Activated CD8-positive, alpha-beta T cell treated with anti-CD3 and anti-CD28 coated beads for 36 hours (primary cell): ENCODE results near the gene CSTF2T. TPM values are rescaled to one million over a fixed set of nuclear protein-coding genes. Genes with fewer than 3 reads are reported as not detected.

ENCODE experiments used
- ATAC-seq: fragments of 200-7000 bp; cut with Tn5 transposase; one replicate; pipeline ENCODE4 v1.10.0; 2021; ENCODE audit warnings: mild to moderate bottlenecking, moderate library complexity
- CTCF ChIA-PET: fragments of 350-600 bp; sonication (Branson Sonifier 250); formaldehyde crosslinking; loops from one replicate; lab custom pipeline; 2021; ENCODE audit warnings: antibody characterized with exemption; lab: Charles Lee
- POLR2A ChIA-PET: fragments of 350-600 bp; sonication (Branson Sonifier 250); formaldehyde crosslinking; loops from one replicate; lab custom pipeline; 2021; ENCODE audit warnings: antibody characterized with exemption; lab: Charles Lee
- DNase-seq: peaks from one replicate; pipeline ENCODE4 v3.0.0-alpha.2; 2020
- H3K27ac Mint-ChIP-seq: one replicate; pipeline ENCODE4 v1.8.0; 2021; ENCODE audit warnings: mild to moderate bottlenecking, mixed read lengths
- H3K27me3 Mint-ChIP-seq: one replicate; pipeline ENCODE4 v1.8.0; 2021; ENCODE audit warnings: mixed read lengths
- H3K36me3 Mint-ChIP-seq: one replicate; pipeline ENCODE4 v1.8.0; 2021; ENCODE audit warnings: low read depth, mixed read lengths
- H3K4me1 Mint-ChIP-seq: one replicate; pipeline ENCODE4 v1.8.0; 2021; ENCODE audit warnings: low read depth, mixed read lengths
- H3K4me3 Mint-ChIP-seq: one replicate; pipeline ENCODE4 v1.8.0; 2021; ENCODE audit warnings: mild to moderate bottlenecking, moderate library complexity, mixed read lengths
- H3K9me3 Mint-ChIP-seq: one replicate; pipeline ENCODE4 v1.8.0; 2021; ENCODE audit warnings: mixed read lengths
- intact Hi-C: fragments of 100-400 bp; cut with micrococcal nuclease; formaldehyde crosslinking; loops from one replicate; pipeline ENCODE4 v1.10.0; 2022
- total RNA-seq, 2 experiments: library from RNA; stranded (reverse); gene quantifications; one replicate each; pipeline ENCODE4 v1.2.3, GENCODE V29; 2021
- TF ChIP-seq, protein P1 (sequence below): fragments of 200-600 bp; IDR thresholded peaks from one replicate; pipeline ENCODE4 v1.8.0; 2022; ENCODE audit warnings: antibody characterized with exemption, mild to moderate bottlenecking

CSTF2T gene
- total RNA-seq, 2 experiments from 2014 or later: 21.2 to 21.7 TPM

- TF ChIP-seq, protein P1, sequence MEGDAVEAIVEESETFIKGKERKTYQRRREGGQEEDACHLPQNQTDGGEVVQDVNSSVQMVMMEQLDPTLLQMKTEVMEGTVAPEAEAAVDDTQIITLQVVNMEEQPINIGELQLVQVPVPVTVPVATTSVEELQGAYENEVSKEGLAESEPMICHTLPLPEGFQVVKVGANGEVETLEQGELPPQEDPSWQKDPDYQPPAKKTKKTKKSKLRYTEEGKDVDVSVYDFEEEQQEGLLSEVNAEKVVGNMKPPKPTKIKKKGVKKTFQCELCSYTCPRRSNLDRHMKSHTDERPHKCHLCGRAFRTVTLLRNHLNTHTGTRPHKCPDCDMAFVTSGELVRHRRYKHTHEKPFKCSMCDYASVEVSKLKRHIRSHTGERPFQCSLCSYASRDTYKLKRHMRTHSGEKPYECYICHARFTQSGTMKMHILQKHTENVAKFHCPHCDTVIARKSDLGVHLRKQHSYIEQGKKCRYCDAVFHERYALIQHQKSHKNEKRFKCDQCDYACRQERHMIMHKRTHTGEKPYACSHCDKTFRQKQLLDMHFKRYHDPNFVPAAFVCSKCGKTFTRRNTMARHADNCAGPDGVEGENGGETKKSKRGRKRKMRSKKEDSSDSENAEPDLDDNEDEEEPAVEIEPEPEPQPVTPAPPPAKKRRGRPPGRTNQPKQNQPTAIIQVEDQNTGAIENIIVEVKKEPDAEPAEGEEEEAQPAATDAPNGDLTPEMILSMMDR: no peak
- ChIA-PET POLR2A (no interaction called here), CTCF (no interaction called here)
- DNase-seq (no peak), ATAC-seq (no peak)
- Mint-ChIP-seq H3K9me3 (no peaks in the 10 kb centered on the region), H3K36me3 (no peaks in the 10 kb centered on the region), H3K4me1 (no peaks in the 10 kb centered on the region), H3K27ac (no peak overlapping the region), H3K4me3 (no peak overlapping the region), H3K27me3 (peaks cover 12% of the 10 kb centered on the region)
- intact Hi-C loops: no loop called here
Measured at GRCh38 chr10:51656503-51656902, 42.9 kb downstream of the CSTF2T start.

DNA sequence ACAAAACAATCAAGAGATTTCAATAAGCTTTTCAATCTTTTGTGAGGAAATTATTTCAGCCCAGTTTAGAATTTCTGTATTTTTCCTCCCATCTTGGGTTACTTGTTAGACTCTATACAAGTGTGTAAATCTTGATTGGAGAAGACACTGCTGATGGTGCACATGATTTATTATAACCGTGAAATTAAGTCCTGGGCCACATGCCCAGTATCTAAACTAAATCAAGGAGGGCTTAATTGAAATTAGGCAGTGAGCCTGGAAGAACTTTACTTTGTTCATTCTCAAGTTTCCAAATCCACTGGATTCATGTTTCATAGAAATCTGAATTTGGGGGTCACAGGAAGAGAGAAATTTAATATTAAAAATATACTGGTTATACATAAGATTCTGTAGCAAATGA is 44.5 kb downstream of the CSTF2T start:
- Mint-ChIP-seq H3K27me3 (peaks cover 10% of the 10 kb centered on the region), H3K27ac (no peak overlapping the region), H3K4me1 (no peaks in the 10 kb centered on the region), H3K4me3 (no peak overlapping the region), H3K9me3 (no peaks in the 10 kb centered on the region), H3K36me3 (no peaks in the 10 kb centered on the region)
- ChIA-PET POLR2A (no interaction called here), CTCF (no interaction called here)
- ATAC-seq (no peak), DNase-seq (no peak)
- intact Hi-C loops: no loop called here
- TF ChIP-seq, protein P1: no peak

GRCh38 chr10:51653025-51653424 is 46.4 kb downstream of the CSTF2T start:
- POLR2A ChIA-PET: no interaction called here
- DNase-seq (no peak), ATAC-seq (no peak)
- H3K36me3 Mint-ChIP-seq: no peaks in the 10 kb centered on the region
- no peaks in the 10 kb centered on the region for H3K9me3 Mint-ChIP-seq
- no peak overlapping the region for H3K27ac Mint-ChIP-seq
- TF ChIP-seq, protein P1: no peak
- intact Hi-C loops: no loop called here
- CTCF ChIA-PET: no interaction called here
- no peak overlapping the region for H3K4me3 Mint-ChIP-seq
- H3K4me1 Mint-ChIP-seq: no peaks in the 10 kb centered on the region
- H3K27me3 Mint-ChIP-seq: peaks cover 6% of the 10 kb centered on the region

DNA sequence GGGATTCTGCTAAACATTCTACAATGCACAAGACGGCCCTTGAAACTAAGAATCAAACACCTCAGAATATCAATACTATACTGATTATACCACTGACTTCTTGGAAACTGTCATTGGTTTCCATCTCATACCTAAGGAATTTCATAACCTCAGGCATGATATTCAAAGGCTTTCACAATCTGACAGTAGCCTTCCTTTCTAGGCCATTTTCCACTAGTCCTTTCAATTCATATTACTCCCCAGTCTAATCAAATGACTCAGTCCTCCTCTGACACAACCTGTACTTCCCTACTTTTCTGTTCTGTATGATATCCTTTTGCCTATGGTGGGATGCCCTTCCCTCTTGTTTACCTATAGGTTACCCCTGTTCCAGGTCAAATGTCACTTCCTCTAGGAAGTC is 48.3 kb downstream of the CSTF2T start:
- intact Hi-C loops: no loop called here
- H3K27ac Mint-ChIP-seq: no peak overlapping the region
- TF ChIP-seq, protein P1: no peak
- ATAC-seq: no peak
- H3K36me3 Mint-ChIP-seq: no peaks in the 10 kb centered on the region
- peaks cover 3% of the 10 kb centered on the region for H3K27me3 Mint-ChIP-seq
- H3K4me1 Mint-ChIP-seq: no peaks in the 10 kb centered on the region
- ChIA-PET POLR2A (no interaction called here), CTCF (no interaction called here)
- no peaks in the 10 kb centered on the region for H3K9me3 Mint-ChIP-seq
- no peak overlapping the region for H3K4me3 Mint-ChIP-seq
- no peak for DNase-seq

- no peaks in the 10 kb centered on the region for H3K9me3 Mint-ChIP-seq
- H3K4me1 Mint-ChIP-seq: no peaks in the 10 kb centered on the region
- ChIA-PET POLR2A (no interaction called here), CTCF (no interaction called here)
- ATAC-seq (no peak), DNase-seq (no peak)
- H3K27me3 Mint-ChIP-seq: peaks cover 2% of the 10 kb centered on the region
- H3K27ac Mint-ChIP-seq: no peak overlapping the region
- TF ChIP-seq, protein P1: no peak
- intact Hi-C loops: no loop called here
- no peak overlapping the region for H3K4me3 Mint-ChIP-seq
- no peaks in the 10 kb centered on the region for H3K36me3 Mint-ChIP-seq
Measured at GRCh38 chr10:51649064-51649463, 50.3 kb downstream of the CSTF2T start.
